A673 (cell line): ENCODE data around the gene FBLIM1. TPM values are rescaled to one million over a fixed set of nuclear protein-coding genes. Genes with fewer than 3 reads are reported as not detected.

Experiments
- BruUV-seq: library from RNA; stranded (reverse); fragments of 400-500 nt; replicated peaks from 2 replicates; lab custom pipeline; 2021; lab: Mats Ljungman, UMichigan
- CTCF ChIA-PET: fragments of 300-600 bp; sonication (Branson Sonifier 250); formaldehyde crosslinking; loops from one replicate; lab custom pipeline; 2022; ENCODE audit warnings: antibody characterized with exemption; lab: Charles Lee
- POLR2A ChIA-PET: fragments of 300-600 bp; sonication (Branson Sonifier 250); formaldehyde crosslinking; loops from one replicate; lab custom pipeline; 2022; ENCODE audit warnings: antibody characterized with exemption; ENCODE audit not compliant: low non-redundant PET; lab: Charles Lee
- DNase-seq: peaks from one replicate; pipeline ENCODE4 v3.0.0-alpha.2; 2015; ENCODE audit warnings: low spot score
- H3K27ac ChIP-seq: fragments of 200-600 bp; sonication (generic); 2 replicates; pipeline ENCODE4 v1.5.1; 2016; ENCODE audit warnings: mixed run types, low read depth, mild to moderate bottlenecking, mixed read lengths, antibody characterized with exemption, low read length; ENCODE audit not compliant: poor library complexity, severe bottlenecking
- H3K27me3 ChIP-seq: fragments of 200-600 bp; sonication (generic); replicated peaks from 2 replicates; pipeline ENCODE4 v1.6.1; 2017; ENCODE audit warnings: mixed run types, low read depth, mild to moderate bottlenecking, mixed read lengths, antibody characterized with exemption, low read length; ENCODE audit not compliant: insufficient read depth, poor library complexity
- H3K36me3 ChIP-seq: fragments of 200-600 bp; sonication (generic); 2 replicates; pipeline ENCODE4 v1.6.1; 2016; ENCODE audit warnings: mixed run types, mild to moderate bottlenecking, mixed read lengths, antibody characterized with exemption, low read length; ENCODE audit not compliant: insufficient read depth, poor library complexity, severe bottlenecking
- H3K4me1 ChIP-seq: fragments of 200-600 bp; sonication (generic); 2 replicates; pipeline ENCODE4 v1.6.1; 2017; ENCODE audit warnings: mixed run types, mild to moderate bottlenecking, mixed read lengths, antibody characterized with exemption, low read length; ENCODE audit not compliant: insufficient read depth, poor library complexity, severe bottlenecking
- H3K4me3 ChIP-seq: fragments of 200-600 bp; sonication (generic); 2 replicates; pipeline ENCODE4 v1.5.1; 2016; ENCODE audit warnings: low read depth, mixed run types, mild to moderate bottlenecking, mixed read lengths, low read length; ENCODE audit not compliant: poor library complexity, severe bottlenecking
- H3K9me3 ChIP-seq: fragments of 200-600 bp; sonication (generic); 2 replicates; pipeline ENCODE4 v1.6.1; 2016; ENCODE audit warnings: mixed run types, low read depth, mild to moderate bottlenecking, mixed read lengths, antibody characterized with exemption, low read length; ENCODE audit not compliant: poor library complexity, severe bottlenecking
- CTCF ChIP-seq: fragments of 300-800, 200-600 bp; sonication (generic); conservative IDR thresholded peaks from 2 replicates; pipeline ENCODE4 v1.5.1; 2017; ENCODE audit warnings: low read depth, mild to moderate bottlenecking, antibody characterized with exemption, low read length, moderate library complexity, mixed read lengths
- EZH2 ChIP-seq: fragments of 200-600 bp; sonication (generic); IDR thresholded peaks from 2 replicates; pipeline ENCODE4 v1.6.1; 2017; ENCODE audit warnings: borderline replicate concordance, low read depth, mild to moderate bottlenecking, mixed read lengths, antibody characterized with exemption, low read length; ENCODE audit not compliant: poor library complexity, severe bottlenecking
- intact Hi-C: fragments of 100-400 bp; cut with micrococcal nuclease; formaldehyde crosslinking; loops from one replicate; pipeline ENCODE4 v1.10.0; 2022; ENCODE audit not compliant: unreplicated experiment
- total RNA-seq: library from RNA; stranded (reverse); gene quantifications from 2 replicates; pipeline ENCODE4 v1.2.3, GENCODE V29; 2021

FBLIM1 gene
- total RNA-seq, 1 experiment from 2014 or later, result 39.3 TPM

DNA sequence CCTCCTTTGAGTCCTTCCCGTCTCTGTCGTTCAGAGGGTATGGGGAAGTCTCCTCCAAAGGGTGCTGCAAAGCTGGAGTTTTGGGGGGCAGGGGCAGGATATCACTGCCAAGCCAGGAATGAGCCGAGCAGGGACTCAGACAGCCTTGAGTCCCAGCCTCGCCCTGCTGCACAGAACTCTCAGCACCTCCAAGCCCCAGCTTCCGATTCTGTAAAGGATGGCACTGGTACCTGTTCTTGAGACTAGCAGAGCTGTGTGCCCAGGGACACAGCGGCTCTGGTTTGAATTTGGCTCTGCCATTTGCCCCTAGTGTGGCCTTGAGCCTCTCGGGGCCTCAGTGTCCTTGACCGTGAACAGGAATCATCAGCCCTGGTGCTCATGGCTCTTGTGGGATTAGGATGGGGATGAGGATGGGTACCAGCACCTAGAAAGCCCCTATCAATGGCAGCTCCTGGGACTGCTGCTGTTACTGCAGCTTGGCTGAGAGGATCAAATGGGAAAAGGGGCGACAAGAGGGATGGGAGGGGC, 1.5 kb upstream of the FBLIM1 start:
- H3K36me3 ChIP-seq, result no peaks in the 10 kb centered on the region
- BruUV-seq, result no TSS peak
- POLR2A ChIA-PET, result interaction anchor here (0.6 kb wide), 1 partner anchor 623 kb away, joined by 4 read pairs; no protein-coding TSS in a partner anchor
- no peak for TF ChIP-seq EZH2
- no peak for TF ChIP-seq CTCF
- CTCF ChIA-PET, result no interaction called here
- no peak for DNase-seq
- peaks cover 24% of the 10 kb centered on the region for H3K4me1 ChIP-seq
- no peaks in the 10 kb centered on the region for H3K9me3 ChIP-seq
- H3K27me3 ChIP-seq, result no peaks in the 10 kb centered on the region
- intact Hi-C loops, result no loop called here
- no peak overlapping the region for H3K27ac ChIP-seq
- no peak overlapping the region for H3K4me3 ChIP-seq

DNA sequence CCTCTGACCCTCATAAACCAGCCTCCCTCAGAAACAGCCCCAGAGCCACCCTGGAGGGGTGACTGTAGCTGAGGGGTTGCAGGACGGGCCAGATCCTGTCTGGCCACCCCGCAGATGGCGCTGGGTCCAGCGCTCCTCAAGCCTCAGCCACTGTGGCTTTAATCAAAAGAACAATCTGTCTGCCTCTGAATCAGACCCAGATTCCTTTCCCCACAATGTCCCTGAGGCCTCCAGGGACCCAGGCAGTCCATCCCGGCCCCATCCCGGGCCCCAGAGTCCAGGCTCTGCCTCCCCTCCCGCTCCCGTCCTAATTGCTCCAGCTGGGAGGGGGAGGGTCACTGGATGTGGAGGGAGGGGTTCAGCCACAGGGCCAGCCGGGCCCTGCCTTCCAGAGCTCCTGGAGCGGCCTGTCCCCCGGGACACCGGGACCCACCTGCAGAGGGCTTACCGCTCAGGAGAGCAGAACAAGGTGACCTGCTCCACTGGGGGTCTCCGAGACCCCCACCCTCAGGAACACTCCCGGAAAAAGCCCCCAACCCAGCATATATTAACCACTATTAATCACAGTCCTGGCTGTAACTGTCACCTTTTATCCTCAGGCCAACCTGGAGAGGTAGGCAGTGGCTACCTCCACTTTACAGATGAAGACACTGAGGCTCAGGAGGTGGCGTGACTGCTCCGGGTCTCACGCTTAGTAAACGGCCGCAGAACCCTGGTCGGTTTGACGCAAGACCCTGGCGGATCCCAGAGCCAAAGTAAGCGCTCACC, 836 bp upstream of the FBLIM1 start:
- ChIA-PET CTCF (no interaction called here), POLR2A (no interaction called here)
- no peak for DNase-seq
- H3K9me3 ChIP-seq, result no peaks in the 10 kb centered on the region
- no peaks in the 10 kb centered on the region for H3K27me3 ChIP-seq
- peaks cover 24% of the 10 kb centered on the region for H3K4me1 ChIP-seq
- BruUV-seq, result no TSS peak
- no peaks in the 10 kb centered on the region for H3K36me3 ChIP-seq
- H3K27ac ChIP-seq, result no peak overlapping the region
- TF ChIP-seq EZH2, result no peak
- TF ChIP-seq CTCF, result no peak
- intact Hi-C loops, result no loop called here
- H3K4me3 ChIP-seq, result peak overlapping the region; percentile 85

DNA sequence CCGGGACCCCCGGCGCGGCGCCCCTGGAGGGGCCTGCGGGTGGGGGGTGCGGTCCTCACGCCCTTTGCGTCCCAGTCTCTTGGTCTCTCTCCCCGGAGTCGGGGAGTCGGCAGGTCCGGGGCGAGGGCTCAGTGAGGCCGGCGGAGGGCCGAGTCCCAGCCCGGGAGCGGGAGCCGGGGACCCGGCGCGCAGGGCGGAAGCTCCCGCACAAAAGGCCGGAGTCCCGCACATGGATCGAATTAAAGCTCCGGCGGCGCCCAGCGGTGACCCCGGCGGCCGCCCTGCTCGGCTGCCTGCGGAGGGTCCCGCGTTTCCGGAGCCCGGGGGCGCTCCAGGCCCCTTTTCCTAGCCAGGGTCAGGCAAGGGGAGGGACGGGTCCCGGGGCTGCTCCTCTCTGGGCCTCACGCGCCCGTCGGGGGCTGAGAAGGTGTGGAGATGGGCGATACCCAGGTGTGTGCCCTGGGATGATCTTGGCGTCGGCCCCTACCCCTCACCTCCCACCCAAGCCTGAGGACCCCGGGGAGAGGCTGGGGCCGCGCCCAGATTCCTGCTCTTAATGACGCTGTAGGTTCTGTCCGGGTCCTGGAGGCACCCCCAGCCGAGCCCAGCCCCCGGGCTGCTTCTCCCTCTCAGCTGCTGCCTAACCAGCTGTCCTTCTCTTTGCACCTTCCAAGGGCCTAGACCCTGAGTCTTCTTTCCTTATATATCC, 512 bp downstream of the FBLIM1 start:
- H3K27ac ChIP-seq, result peak overlapping the region; percentile 83
- H3K4me3 ChIP-seq, result peak overlapping the region; percentile 85
- CTCF ChIA-PET, result no interaction called here
- H3K36me3 ChIP-seq, result no peaks in the 10 kb centered on the region
- H3K27me3 ChIP-seq, result no peaks in the 10 kb centered on the region
- intact Hi-C loops, result no loop called here
- H3K9me3 ChIP-seq, result no peaks in the 10 kb centered on the region
- no peak for DNase-seq
- POLR2A ChIA-PET, result no interaction called here
- H3K4me1 ChIP-seq, result peaks cover 24% of the 10 kb centered on the region
- TF ChIP-seq CTCF (no peak), EZH2 (no peak)
- BruUV-seq, result no TSS peak
